Gastroesophageal sphincter (tissue), 4 donors: ENCODE data around the gene ARID1B. TPM values are rescaled to one million over a fixed set of nuclear protein-coding genes. Genes with fewer than 3 reads are reported as not detected.

ENCODE experiments used
- ATAC-seq: fragments of 150-250 bp; one replicate; pipeline ENCODE4 v1.9.1; 2016; ENCODE audit warnings: mild to moderate bottlenecking, moderate library complexity
- H3K27ac ChIP-seq, 4 donors: fragments of 200-600 bp; sonication (generic) in 3 of 4; 1 replicate in 3 of 4; 2 replicates in 1 of 4; pipeline ENCODE4 v1.5.1; 2016 to 2019
- H3K27me3 ChIP-seq: fragments of 200-600 bp; sonication (generic); one replicate; pipeline ENCODE4 v1.5.1; 2019
- H3K36me3 ChIP-seq, 2 donors: fragments of 200-600 bp; sonication (generic); one replicate each; pipeline ENCODE4 v1.5.1; 2019; ENCODE audit warnings: control low read depth in 1 of 2
- H3K4me1 ChIP-seq, 3 donors: fragments of 200-600 bp; sonication (generic); 1 replicate in 2 of 3; 2 replicates in 1 of 3; pipeline ENCODE4 v1.5.1; 2016 to 2019; ENCODE audit warnings: control low read depth in 2 of 3
- H3K4me3 ChIP-seq, 2 donors: fragments of 200-600 bp; sonication (generic); one replicate each; pipeline ENCODE4 v1.5.1; 2019; ENCODE audit warnings: mild to moderate bottlenecking in 1 of 2, moderate library complexity in 1 of 2
- H3K9me3 ChIP-seq, 3 donors: fragments of 200-600 bp; sonication (generic); one replicate each; pipeline ENCODE4 v1.5.1; 2017 to 2019; ENCODE audit warnings: control low read depth in 2 of 3
- CTCF ChIP-seq, 4 experiments: fragments of 200-600 bp in 2 of 4; fragments of 450-650 bp in 2 of 4; sonication (generic) in 1 of 4; IDR thresholded peaks; one replicate each; pipeline ENCODE4 v1.5.1; 2017 to 2019; ENCODE audit warnings: antibody characterized with exemption in 4 of 4, mild to moderate bottlenecking in 2 of 4, moderate library complexity in 2 of 4
- EP300 ChIP-seq: sonication (generic); formaldehyde crosslinking; IDR thresholded peaks from one replicate; pipeline ENCODE4 v1.6.1; 2017; ENCODE audit warnings: antibody characterized with exemption, mild to moderate bottlenecking
- POLR2A ChIP-seq, 2 donors: fragments of 450-650 bp; IDR thresholded peaks; one replicate each; pipeline ENCODE4 v1.6.1; 2017; ENCODE audit warnings: antibody characterized with exemption in 2 of 2, mild to moderate bottlenecking in 2 of 2, moderate library complexity in 1 of 2
- POLR2AphosphoS5 ChIP-seq: sonication (generic); formaldehyde crosslinking; IDR thresholded peaks from one replicate; pipeline ENCODE4 v1.6.1; 2017; ENCODE audit warnings: antibody characterized with exemption
- WGBS, 2 donors: methylation state at CpG; one replicate each; pipeline ENCODE4 v1.1.5; 2018; ENCODE audit warnings: low coverage in 1 of 2; 5-methylcytosine and 5-hydroxymethylcytosine counted together
- total RNA-seq, 4 donors: library from RNA; depleted of rRNA; stranded (reverse); fragments of >200 nt; gene quantifications; one replicate each; pipeline ENCODE4 v1.1.0, GENCODE V29; 2016

The ARID1B gene
- total RNA-seq, 4 donors from 2014 or later = 40.0 to 106 (median 79.7) TPM

- no peak for ATAC-seq
- no peaks in the 10 kb centered on the region for H3K36me3 ChIP-seq
- TF ChIP-seq POLR2A (IDR thresholded peaks at IDR 0.05) (no peak), CTCF (IDR thresholded peaks at IDR 0.05) (no peak), EP300 (no peak), POLR2AphosphoS5 (no peak)
- no peak overlapping the region for H3K27ac ChIP-seq
- 89 to 100% methylated on average over 2 of the region's 2 CpGs for WGBS, 2 donors
- no peaks in the 10 kb centered on the region for H3K27me3 ChIP-seq
- H3K4me1 ChIP-seq = peaks cover 4 to 88% (median 21%) of the 10 kb centered on the region in 3 donors
- H3K9me3 ChIP-seq = no peaks in the 10 kb centered on the region
- no peak overlapping the region for H3K4me3 ChIP-seq
These were observed 197.7 kb downstream of the ARID1B start for GRCh38 chr6:156974830-156975261.

GRCh38 chr6:156975414-156975813, 198.2 kb downstream of the ARID1B start:
- WGBS, 2 donors = 100% methylated on average over 1 to 2 of the region's 4 CpGs
- H3K4me3 ChIP-seq = no peak overlapping the region
- H3K36me3 ChIP-seq = no peaks in the 10 kb centered on the region
- H3K4me1 ChIP-seq = peaks cover 4 to 83% (median 21%) of the 10 kb centered on the region in 3 donors
- ATAC-seq = no peak
- H3K27me3 ChIP-seq = no peaks in the 10 kb centered on the region
- TF ChIP-seq POLR2A (IDR thresholded peaks at IDR 0.05) (no peak), CTCF (IDR thresholded peaks at IDR 0.05) (no peak), EP300 (no peak), POLR2AphosphoS5 (no peak)
- no peaks in the 10 kb centered on the region for H3K9me3 ChIP-seq
- no peak overlapping the region for H3K27ac ChIP-seq

- Histone ChIP-seq H3K27me3 (no peaks in the 10 kb centered on the region), H3K4me1 (peaks cover 4 to 75% (median 21%) of the 10 kb centered on the region in 3 donors), H3K4me3 (peak overlapping the region in 1 of 2 donors; percentile 36), H3K27ac (peak overlapping the region in 2 of 4 donors; percentile 23 to 40), H3K9me3 (no peaks in the 10 kb centered on the region), H3K36me3 (no peaks in the 10 kb centered on the region)
- WGBS, 2 donors = 38 to 67% methylated on average over 11 to 19 of the region's 21 CpGs
- no peak for TF ChIP-seq EP300
- TF ChIP-seq CTCF (IDR thresholded peaks at IDR 0.05) = no peak
- TF ChIP-seq POLR2AphosphoS5 = no peak
- no peak for TF ChIP-seq POLR2A (IDR thresholded peaks at IDR 0.05)
- ATAC-seq = no peak
These were observed 199.3 kb downstream of the ARID1B start for GRCh38 chr6:156976216-156977127.

- no peaks in the 10 kb centered on the region for H3K27me3 ChIP-seq
- TF ChIP-seq POLR2A (IDR thresholded peaks at IDR 0.05) (no peak), POLR2AphosphoS5 (peak; percentile 51)
- H3K4me3 ChIP-seq = no peak overlapping the region
- 17 to 29% methylated on average over 7 to 8 of the region's 8 CpGs for WGBS, 2 donors
- ATAC-seq = peak; percentile 77
- H3K9me3 ChIP-seq = no peaks in the 10 kb centered on the region
- peak overlapping the region in 2 of 4 donors; percentile 32 to 52 for H3K27ac ChIP-seq
- H3K4me1 ChIP-seq = peaks cover 4 to 76% (median 17%) of the 10 kb centered on the region in 3 donors
- no peaks in the 10 kb centered on the region for H3K36me3 ChIP-seq
These were observed 200.5 kb downstream of the ARID1B start for GRCh38 chr6:156977527-156978291.

GRCh38 chr6:156978948-156979347, 201.8 kb downstream of the ARID1B start:
- TF ChIP-seq CTCF (IDR thresholded peaks at IDR 0.05) = no peak
- TF ChIP-seq POLR2A (IDR thresholded peaks at IDR 0.05) = no peak
- Histone ChIP-seq H3K27me3 (no peaks in the 10 kb centered on the region), H3K4me1 (peaks cover 4 to 76% (median 18%) of the 10 kb centered on the region in 3 donors), H3K4me3 (no peak overlapping the region), H3K27ac (no peak overlapping the region), H3K9me3 (no peaks in the 10 kb centered on the region), H3K36me3 (no peaks in the 10 kb centered on the region)
- 90 to 93% methylated on average over 2 of the region's 2 CpGs for WGBS, 2 donors
- ATAC-seq = no peak
